ENCODE data around the gene FADS3.

Gene FADS3

GRCh38 chr11:61899146-61899841 is 7.9 kb upstream of the FADS3 start:
- peak; percentile 92 for ATAC-seq

GRCh38 chr11:61898247-61898582 is 6.9 kb upstream of the FADS3 start:
- TF ChIP-seq CSRNP3 (CRISPR knock-in tag; IDR thresholded peaks at IDR 0.05), result no peak
- no peak for TF ChIP-seq ZNF70 (CRISPR knock-in tag; IDR thresholded peaks at IDR 0.05)
- no peak for TF ChIP-seq OSR1 (CRISPR knock-in tag; IDR thresholded peaks at IDR 0.05)
- no peak for TF ChIP-seq ISL1 (CRISPR knock-in tag; IDR thresholded peaks at IDR 0.05)
- no peak for TF ChIP-seq SNAI2 (CRISPR knock-in tag; IDR thresholded peaks at IDR 0.05)
- TF ChIP-seq ARNTL (CRISPR knock-in tag; IDR thresholded peaks at IDR 0.05; ENCODE audit: borderline replicate concordance, low read depth), result no peak
- no peak for ATAC-seq

More at GRCh38 chr11:61899146-61899841, 7.9 kb upstream of the FADS3 start:
- TF ChIP-seq TSHZ2 (CRISPR knock-in tag; IDR thresholded peaks at IDR 0.05), result no peak
- no peak for TF ChIP-seq ARNTL (CRISPR knock-in tag; IDR thresholded peaks at IDR 0.05; ENCODE audit: borderline replicate concordance, low read depth)
- no peak for TF ChIP-seq ZNF565 (CRISPR knock-in tag; conservative IDR thresholded peaks at IDR 0.05; ENCODE audit: low read depth)
- no peak for TF ChIP-seq POU6F1 (CRISPR knock-in tag; IDR thresholded peaks at IDR 0.05; ENCODE audit: borderline replicate concordance, low read depth)
- no peak for TF ChIP-seq ZNF8 (CRISPR knock-in tag; IDR thresholded peaks at IDR 0.05)
- no peak for TF ChIP-seq ZNF70 (CRISPR knock-in tag; IDR thresholded peaks at IDR 0.05)
- no peak for TF ChIP-seq SNAI2 (CRISPR knock-in tag; IDR thresholded peaks at IDR 0.05)
- TF ChIP-seq BACH2 (CRISPR knock-in tag; IDR thresholded peaks at IDR 0.05; ENCODE audit: borderline replicate concordance), result no peak
- no peak for TF ChIP-seq ZFP3 (CRISPR knock-in tag; IDR thresholded peaks at IDR 0.05)
- TF ChIP-seq TCF4 (CRISPR knock-in tag; IDR thresholded peaks at IDR 0.05; ENCODE audit: borderline replicate concordance), result no peak
- TF ChIP-seq PPARA (CRISPR knock-in tag; IDR thresholded peaks at IDR 0.05; ENCODE audit: borderline replicate concordance), result no peak
- TF ChIP-seq CSRNP3 (CRISPR knock-in tag; IDR thresholded peaks at IDR 0.05), result no peak
- TF ChIP-seq CREB5 (CRISPR knock-in tag; IDR thresholded peaks at IDR 0.05; ENCODE audit: low read depth), result no peak
- TF ChIP-seq ISL1 (CRISPR knock-in tag; IDR thresholded peaks at IDR 0.05), result no peak

- ATAC-seq, result peak; percentile 81
- TF ChIP-seq CREB5 (CRISPR knock-in tag; IDR thresholded peaks at IDR 0.05; ENCODE audit: low read depth) (no peak), ESRRG (CRISPR knock-in tag; IDR thresholded peaks at IDR 0.05) (no peak), ZFP30 (CRISPR knock-in tag; IDR thresholded peaks at IDR 0.05) (no peak), RARB (CRISPR knock-in tag; IDR thresholded peaks at IDR 0.05) (no peak), TSHZ2 (CRISPR knock-in tag; IDR thresholded peaks at IDR 0.05) (no peak), PPARA (CRISPR knock-in tag; IDR thresholded peaks at IDR 0.05; ENCODE audit: borderline replicate concordance) (no peak), GLIS3 (CRISPR knock-in tag; IDR thresholded peaks at IDR 0.05) (no peak), CSRNP3 (CRISPR knock-in tag; IDR thresholded peaks at IDR 0.05) (no peak), SNAI2 (CRISPR knock-in tag; IDR thresholded peaks at IDR 0.05) (no peak), TCF4 (CRISPR knock-in tag; IDR thresholded peaks at IDR 0.05; ENCODE audit: borderline replicate concordance) (no peak), ZNF565 (CRISPR knock-in tag; conservative IDR thresholded peaks at IDR 0.05; ENCODE audit: low read depth) (no peak), ZNF8 (CRISPR knock-in tag; IDR thresholded peaks at IDR 0.05) (no peak), OSR1 (CRISPR knock-in tag; IDR thresholded peaks at IDR 0.05) (no peak), ZFP3 (CRISPR knock-in tag; IDR thresholded peaks at IDR 0.05) (no peak)
These were observed 6.3 kb upstream of the FADS3 start for GRCh38 chr11:61897387-61898246.
